ENCODE results near the gene PARD3. TPM values are rescaled to one million over a fixed set of nuclear protein-coding genes. Genes with fewer than 3 reads are reported as not detected.
A peak's percentile ranks its signal among the peaks of the same experiment; 100 is the strongest.

The PARD3 gene
- total RNA-seq, 1 donor from 2014 or later, result 35.4 TPM

DNA sequence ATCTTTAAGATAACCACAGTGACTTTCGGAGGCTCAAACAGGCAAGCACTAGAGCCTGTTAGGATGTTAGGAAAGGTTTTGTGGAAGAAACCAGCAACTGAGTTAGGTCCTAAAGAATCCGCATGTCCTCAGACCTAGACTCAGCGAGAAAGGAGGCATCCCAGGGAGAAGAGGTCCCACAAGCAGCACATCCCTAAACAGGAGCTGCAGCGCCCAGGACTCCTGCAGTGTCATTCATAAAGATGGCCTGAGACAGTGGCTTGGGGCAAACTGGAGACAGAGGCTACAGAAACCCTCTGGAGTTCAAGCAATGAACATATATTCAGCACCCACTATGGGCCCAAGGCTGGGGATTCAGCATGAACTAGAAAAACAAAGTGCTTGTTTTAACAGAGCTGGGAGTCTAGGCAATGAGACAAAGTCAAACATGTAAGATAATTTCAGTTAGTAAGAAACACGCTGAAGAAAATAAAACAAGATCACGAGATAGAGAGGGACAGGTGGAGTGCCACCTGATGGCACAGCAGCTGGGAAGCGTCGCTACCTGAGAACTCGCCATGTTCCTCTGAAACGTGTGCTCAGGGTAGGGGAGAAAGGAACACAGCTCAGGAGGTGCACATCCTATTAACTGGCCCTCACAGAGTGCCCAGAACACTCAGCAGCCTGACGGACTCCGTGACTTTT, 48.1 kb downstream of the PARD3 start:
- Histone ChIP-seq H3K79me2 (ENCODE audit: insufficient read depth, low read length) (peaks cover 69% of the 10 kb centered on the region), H3K27me3 (ENCODE audit: insufficient read depth, low read length) (no peaks in the 10 kb centered on the region), H3K9ac (ENCODE audit: low read length) (no peak overlapping the region), H4K20me1 (ENCODE audit: insufficient read depth, low read length) (peaks cover 66% of the 10 kb centered on the region), H3K9me3 (ENCODE audit: insufficient read depth, low read depth, low read length) (no peaks in the 10 kb centered on the region), H2AFZ (ENCODE audit: low read depth, low read length) (no peak overlapping the region), H3K4me3 (ENCODE audit: insufficient read depth, low read depth, low read length) (no peak overlapping the region), H3K36me3 (ENCODE audit: insufficient read depth, low read length) (no peaks in the 10 kb centered on the region), H3K4me2 (ENCODE audit: low read length) (no peak overlapping the region), H3K27ac (ENCODE audit: low read depth, low read length) (no peak overlapping the region), H3K4me1 (ENCODE audit: insufficient read depth, low read length) (no peaks in the 10 kb centered on the region)
- TF ChIP-seq EZH2 (IDR thresholded peaks at IDR 0.05; ENCODE audit: insufficient read depth, low read length), result no peak
- TF ChIP-seq, protein P1, sequence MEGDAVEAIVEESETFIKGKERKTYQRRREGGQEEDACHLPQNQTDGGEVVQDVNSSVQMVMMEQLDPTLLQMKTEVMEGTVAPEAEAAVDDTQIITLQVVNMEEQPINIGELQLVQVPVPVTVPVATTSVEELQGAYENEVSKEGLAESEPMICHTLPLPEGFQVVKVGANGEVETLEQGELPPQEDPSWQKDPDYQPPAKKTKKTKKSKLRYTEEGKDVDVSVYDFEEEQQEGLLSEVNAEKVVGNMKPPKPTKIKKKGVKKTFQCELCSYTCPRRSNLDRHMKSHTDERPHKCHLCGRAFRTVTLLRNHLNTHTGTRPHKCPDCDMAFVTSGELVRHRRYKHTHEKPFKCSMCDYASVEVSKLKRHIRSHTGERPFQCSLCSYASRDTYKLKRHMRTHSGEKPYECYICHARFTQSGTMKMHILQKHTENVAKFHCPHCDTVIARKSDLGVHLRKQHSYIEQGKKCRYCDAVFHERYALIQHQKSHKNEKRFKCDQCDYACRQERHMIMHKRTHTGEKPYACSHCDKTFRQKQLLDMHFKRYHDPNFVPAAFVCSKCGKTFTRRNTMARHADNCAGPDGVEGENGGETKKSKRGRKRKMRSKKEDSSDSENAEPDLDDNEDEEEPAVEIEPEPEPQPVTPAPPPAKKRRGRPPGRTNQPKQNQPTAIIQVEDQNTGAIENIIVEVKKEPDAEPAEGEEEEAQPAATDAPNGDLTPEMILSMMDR (IDR thresholded peaks at IDR 0.05; ENCODE audit: insufficient read depth, low read depth, low read length), result no peak
- no peaks in the 10 kb centered on the region for H3K27me3 Mint-ChIP-seq (ENCODE audit: low read depth, unreplicated experiment)
- no peaks in the 10 kb centered on the region for H3K36me3 Mint-ChIP-seq (ENCODE audit: low read depth, unreplicated experiment)
- peaks cover 3% of the 10 kb centered on the region for H3K9me3 Mint-ChIP-seq (ENCODE audit: unreplicated experiment)
- H3K4me3 Mint-ChIP-seq (ENCODE audit: unreplicated experiment), result no peak overlapping the region
- H3K27ac Mint-ChIP-seq (ENCODE audit: unreplicated experiment), result no peak overlapping the region
- peaks cover 24% of the 10 kb centered on the region for H3K4me1 Mint-ChIP-seq (ENCODE audit: low read depth, unreplicated experiment)
- DNase-seq (ENCODE audit: low read depth) (no peak), FAIRE-seq (no peak)

DNA sequence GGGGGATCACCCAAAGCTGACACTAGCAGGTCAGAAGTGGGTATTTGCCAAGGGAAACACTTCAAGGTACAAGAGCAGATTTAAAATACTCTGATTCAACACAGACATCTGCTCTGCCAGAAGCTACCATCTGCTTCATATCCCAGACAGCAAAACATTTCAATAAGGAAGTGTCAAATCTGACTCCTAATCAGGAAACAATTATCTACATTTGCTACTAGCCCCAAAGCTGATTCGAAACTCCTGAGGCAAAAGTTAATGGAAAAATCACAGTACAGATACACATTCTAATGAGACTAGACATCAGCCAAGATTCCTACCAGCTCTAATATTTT, 48.9 kb downstream of the PARD3 start:
- no peaks in the 10 kb centered on the region for H3K27me3 ChIP-seq (ENCODE audit: insufficient read depth, low read length)
- Mint-ChIP-seq H3K9me3 (ENCODE audit: unreplicated experiment) (peaks cover 3% of the 10 kb centered on the region), H3K36me3 (ENCODE audit: low read depth, unreplicated experiment) (no peaks in the 10 kb centered on the region), H3K27me3 (ENCODE audit: low read depth, unreplicated experiment) (no peaks in the 10 kb centered on the region), H3K4me3 (ENCODE audit: unreplicated experiment) (no peak overlapping the region), H3K27ac (ENCODE audit: unreplicated experiment) (peak overlapping the region; percentile 1), H3K4me1 (ENCODE audit: low read depth, unreplicated experiment) (peaks cover 24% of the 10 kb centered on the region)
- H3K9me3 ChIP-seq (ENCODE audit: insufficient read depth, low read depth, low read length), result no peaks in the 10 kb centered on the region
- no peak for TF ChIP-seq EZH2 (IDR thresholded peaks at IDR 0.05; ENCODE audit: insufficient read depth, low read length)
- TF ChIP-seq, protein P1 (IDR thresholded peaks at IDR 0.05; ENCODE audit: insufficient read depth, low read depth, low read length), result no peak
- H3K4me1 ChIP-seq (ENCODE audit: insufficient read depth, low read length), result no peaks in the 10 kb centered on the region
- peaks cover 59% of the 10 kb centered on the region for H4K20me1 ChIP-seq (ENCODE audit: insufficient read depth, low read length)
- H3K79me2 ChIP-seq (ENCODE audit: insufficient read depth, low read length), result peaks cover 64% of the 10 kb centered on the region
- H2AFZ ChIP-seq (ENCODE audit: low read depth, low read length), result no peak overlapping the region
- FAIRE-seq, result no peak
- no peak overlapping the region for H3K4me2 ChIP-seq (ENCODE audit: low read length)
- no peak overlapping the region for H3K9ac ChIP-seq (ENCODE audit: low read length)
- no peaks in the 10 kb centered on the region for H3K36me3 ChIP-seq (ENCODE audit: insufficient read depth, low read length)
- DNase-seq (ENCODE audit: low read depth), result peak; percentile 32
- no peak overlapping the region for H3K27ac ChIP-seq (ENCODE audit: low read depth, low read length)
- H3K4me3 ChIP-seq (ENCODE audit: insufficient read depth, low read depth, low read length), result no peak overlapping the region

DNA sequence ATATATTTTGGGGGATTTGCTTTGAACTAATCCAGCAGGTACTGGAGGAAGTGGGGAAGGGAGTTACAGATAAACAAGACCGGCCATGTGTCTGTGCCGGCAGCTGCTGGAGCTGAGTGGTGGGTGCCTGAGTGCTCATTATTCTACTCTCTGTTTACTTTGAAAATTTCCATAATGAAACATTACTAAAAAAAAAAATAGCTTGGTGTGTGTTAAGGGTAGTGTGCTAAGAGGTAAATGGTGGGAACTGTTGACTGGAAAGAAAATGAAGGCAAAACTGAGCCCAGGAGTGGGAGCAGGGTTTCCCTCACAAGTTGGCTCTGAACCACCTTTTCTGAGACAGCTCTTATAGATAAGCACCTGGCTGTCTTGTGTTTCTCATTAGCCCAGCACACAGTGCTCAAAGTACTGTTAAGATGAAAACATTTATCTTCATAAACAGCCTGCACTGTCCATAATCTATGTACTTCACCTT, 50.6 kb downstream of the PARD3 start:
- TF ChIP-seq, protein P1 (IDR thresholded peaks at IDR 0.05; ENCODE audit: insufficient read depth, low read depth, low read length), result no peak
- no peak for TF ChIP-seq EZH2 (IDR thresholded peaks at IDR 0.05; ENCODE audit: insufficient read depth, low read length)
- no peaks in the 10 kb centered on the region for H3K9me3 ChIP-seq (ENCODE audit: insufficient read depth, low read depth, low read length)
- no peaks in the 10 kb centered on the region for H3K27me3 ChIP-seq (ENCODE audit: insufficient read depth, low read length)
- peaks cover 42% of the 10 kb centered on the region for H4K20me1 ChIP-seq (ENCODE audit: insufficient read depth, low read length)
- no peak overlapping the region for H2AFZ ChIP-seq (ENCODE audit: low read depth, low read length)
- no peak overlapping the region for H3K4me3 ChIP-seq (ENCODE audit: insufficient read depth, low read depth, low read length)
- FAIRE-seq (no peak), DNase-seq (ENCODE audit: low read depth) (no peak)
- Mint-ChIP-seq H3K4me1 (ENCODE audit: low read depth, unreplicated experiment) (peaks cover 21% of the 10 kb centered on the region), H3K36me3 (ENCODE audit: low read depth, unreplicated experiment) (no peaks in the 10 kb centered on the region), H3K4me3 (ENCODE audit: unreplicated experiment) (no peak overlapping the region), H3K27ac (ENCODE audit: unreplicated experiment) (no peak overlapping the region), H3K27me3 (ENCODE audit: low read depth, unreplicated experiment) (no peaks in the 10 kb centered on the region), H3K9me3 (ENCODE audit: unreplicated experiment) (peaks cover 3% of the 10 kb centered on the region)
- peaks cover 63% of the 10 kb centered on the region for H3K79me2 ChIP-seq (ENCODE audit: insufficient read depth, low read length)
- no peak overlapping the region for H3K27ac ChIP-seq (ENCODE audit: low read depth, low read length)
- no peak overlapping the region for H3K4me2 ChIP-seq (ENCODE audit: low read length)
- H3K4me1 ChIP-seq (ENCODE audit: insufficient read depth, low read length), result peaks cover 4% of the 10 kb centered on the region
- no peak overlapping the region for H3K9ac ChIP-seq (ENCODE audit: low read length)
- H3K36me3 ChIP-seq (ENCODE audit: insufficient read depth, low read length), result no peaks in the 10 kb centered on the region

Measured in astrocyte (in vitro differentiated cells and primary cell).